BJ (cell line): ENCODE results near the gene INPP5A. TPM values are rescaled to one million over a fixed set of nuclear protein-coding genes. Genes with fewer than 3 reads are reported as not detected.

ENCODE experiments used
- CTCF ChIA-PET: fragments of 350-600 bp; formaldehyde crosslinking; extraction: SDS; loops from one replicate; lab custom pipeline; 2021; ENCODE audit warnings: antibody characterized with exemption, inconsistent platforms; lab: Yijun Ruan, JAX
- POLR2A ChIA-PET: fragments of 300-600 bp; sonication (Branson Sonifier 250); formaldehyde crosslinking; extraction: SDS; loops from one replicate; lab custom pipeline; 2021; ENCODE audit warnings: antibody characterized with exemption; lab: Charles Lee
- DNase-seq: peaks from one replicate; pipeline ENCODE4 v3.0.0-alpha.2; 2011; ENCODE audit warnings: low read depth
- H3K27me3 ChIP-seq: 2 replicates; pipeline ENCODE4 v1.6.0; 2011; ENCODE audit warnings: low read length; ENCODE audit not compliant: control insufficient read depth, insufficient read depth
- H3K36me3 ChIP-seq: 2 replicates; pipeline ENCODE4 v1.5.1; 2011; ENCODE audit warnings: low read length; ENCODE audit not compliant: control insufficient read depth, insufficient read depth
- H3K4me3 ChIP-seq: 2 replicates; pipeline ENCODE4 v1.5.1; 2011; ENCODE audit warnings: low read depth, mild to moderate bottlenecking, control low read depth, low read length
- polyA plus RNA-seq: library from polyadenylated mRNA; depleted of rRNA; stranded (reverse); fragments of >200 nt; gene quantifications from 2 replicates; pipeline ENCODE4 v1.2.3, GENCODE V29; 2011
- TF ChIP-seq, protein P1 (sequence below): IDR thresholded peaks from 2 replicates; pipeline ENCODE4 v1.5.1; 2011; ENCODE audit warnings: low read depth, mild to moderate bottlenecking, control low read depth, inconsistent platforms, low read length, moderate library complexity; ENCODE audit not compliant: insufficient read depth

Gene INPP5A
- polyA plus RNA-seq, 1 experiment = 60.1 TPM

- no peak for DNase-seq
- H3K27me3 ChIP-seq = no peaks in the 10 kb centered on the region
- ChIA-PET POLR2A (no interaction called here), CTCF (no interaction called here)
- TF ChIP-seq, protein P1, sequence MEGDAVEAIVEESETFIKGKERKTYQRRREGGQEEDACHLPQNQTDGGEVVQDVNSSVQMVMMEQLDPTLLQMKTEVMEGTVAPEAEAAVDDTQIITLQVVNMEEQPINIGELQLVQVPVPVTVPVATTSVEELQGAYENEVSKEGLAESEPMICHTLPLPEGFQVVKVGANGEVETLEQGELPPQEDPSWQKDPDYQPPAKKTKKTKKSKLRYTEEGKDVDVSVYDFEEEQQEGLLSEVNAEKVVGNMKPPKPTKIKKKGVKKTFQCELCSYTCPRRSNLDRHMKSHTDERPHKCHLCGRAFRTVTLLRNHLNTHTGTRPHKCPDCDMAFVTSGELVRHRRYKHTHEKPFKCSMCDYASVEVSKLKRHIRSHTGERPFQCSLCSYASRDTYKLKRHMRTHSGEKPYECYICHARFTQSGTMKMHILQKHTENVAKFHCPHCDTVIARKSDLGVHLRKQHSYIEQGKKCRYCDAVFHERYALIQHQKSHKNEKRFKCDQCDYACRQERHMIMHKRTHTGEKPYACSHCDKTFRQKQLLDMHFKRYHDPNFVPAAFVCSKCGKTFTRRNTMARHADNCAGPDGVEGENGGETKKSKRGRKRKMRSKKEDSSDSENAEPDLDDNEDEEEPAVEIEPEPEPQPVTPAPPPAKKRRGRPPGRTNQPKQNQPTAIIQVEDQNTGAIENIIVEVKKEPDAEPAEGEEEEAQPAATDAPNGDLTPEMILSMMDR = no peak
- no peaks in the 10 kb centered on the region; the same call in 1 of the 2 replicates for H3K36me3 ChIP-seq
- H3K4me3 ChIP-seq = no peak overlapping the region
Observed at GRCh38 chr10:132626019-132626760, 88.6 kb downstream of the INPP5A start.

- no peak for DNase-seq
- H3K4me3 ChIP-seq = no peak overlapping the region
- H3K27me3 ChIP-seq = no peaks in the 10 kb centered on the region
- ChIA-PET POLR2A (no interaction called here), CTCF (no interaction called here)
- no peaks in the 10 kb centered on the region; the same call in 1 of the 2 replicates for H3K36me3 ChIP-seq
- TF ChIP-seq, protein P1 = no peak
Observed at GRCh38 chr10:132626761-132627665, 89.4 kb downstream of the INPP5A start.

- Histone ChIP-seq H3K36me3 (no peaks in the 10 kb centered on the region; the same call in 1 of the 2 replicates), H3K27me3 (no peaks in the 10 kb centered on the region), H3K4me3 (peak overlapping the region; percentile 7; the same call in 1 of the 2 replicates)
- DNase-seq = peak; percentile 35
- TF ChIP-seq, protein P1 = no peak
- ChIA-PET CTCF (interaction anchor here (1.4 to 2.1 kb wide), 2 partner anchors 88 to 169 kb away, joined by 5 to 8 read pairs; no protein-coding TSS in a partner anchor), POLR2A (interaction anchor here (0.6 kb wide), 1 partner anchor 13 kb away, joined by 3 read pairs; no protein-coding TSS in a partner anchor)
Observed at GRCh38 chr10:132627666-132628531, 90.3 kb downstream of the INPP5A start.

GRCh38 chr10:132628966-132629900 is 91.6 kb downstream of the INPP5A start:
- TF ChIP-seq, protein P1 = no peak
- Histone ChIP-seq H3K27me3 (no peaks in the 10 kb centered on the region), H3K36me3 (no peaks in the 10 kb centered on the region; the same call in 1 of the 2 replicates), H3K4me3 (no peak overlapping the region)
- CTCF ChIA-PET = interaction anchor here (1.4 to 2.1 kb wide), 3 partner anchors 89 to 170 kb away, joined by 5 to 8 read pairs (median 7); no protein-coding TSS in a partner anchor
- POLR2A ChIA-PET = no interaction called here
- no peak for DNase-seq
